GM12801 (cell line): ENCODE results near the gene GNAT3.

Experiments
- TF ChIP-seq, protein P1 (sequence below): IDR thresholded peaks from one replicate; pipeline ENCODE4 v1.5.1; 2011; ENCODE audit warnings: control low read depth; ENCODE audit not compliant: insufficient read length; ENCODE audit errors: extremely low read depth

Gene GNAT3

DNA sequence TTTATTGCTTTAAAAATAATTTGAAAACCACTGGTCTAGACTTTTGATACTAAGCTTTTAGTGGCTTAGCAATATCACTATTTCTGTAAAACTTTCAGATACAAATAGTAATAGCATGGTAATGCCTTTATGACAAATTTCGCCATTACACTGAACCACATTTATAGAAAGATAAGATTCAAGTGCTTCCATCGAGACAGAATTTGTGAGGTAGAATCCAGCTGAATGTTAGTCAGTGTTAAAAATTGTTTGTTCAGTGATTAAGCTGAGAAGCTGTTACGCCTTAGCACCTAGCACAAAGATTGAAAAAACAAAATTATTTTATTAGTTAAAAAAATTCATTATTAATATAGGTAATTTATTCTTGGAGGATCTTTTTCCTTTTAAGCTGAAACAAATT is 36.5 kb downstream of the GNAT3 start:
- TF ChIP-seq, protein P1, sequence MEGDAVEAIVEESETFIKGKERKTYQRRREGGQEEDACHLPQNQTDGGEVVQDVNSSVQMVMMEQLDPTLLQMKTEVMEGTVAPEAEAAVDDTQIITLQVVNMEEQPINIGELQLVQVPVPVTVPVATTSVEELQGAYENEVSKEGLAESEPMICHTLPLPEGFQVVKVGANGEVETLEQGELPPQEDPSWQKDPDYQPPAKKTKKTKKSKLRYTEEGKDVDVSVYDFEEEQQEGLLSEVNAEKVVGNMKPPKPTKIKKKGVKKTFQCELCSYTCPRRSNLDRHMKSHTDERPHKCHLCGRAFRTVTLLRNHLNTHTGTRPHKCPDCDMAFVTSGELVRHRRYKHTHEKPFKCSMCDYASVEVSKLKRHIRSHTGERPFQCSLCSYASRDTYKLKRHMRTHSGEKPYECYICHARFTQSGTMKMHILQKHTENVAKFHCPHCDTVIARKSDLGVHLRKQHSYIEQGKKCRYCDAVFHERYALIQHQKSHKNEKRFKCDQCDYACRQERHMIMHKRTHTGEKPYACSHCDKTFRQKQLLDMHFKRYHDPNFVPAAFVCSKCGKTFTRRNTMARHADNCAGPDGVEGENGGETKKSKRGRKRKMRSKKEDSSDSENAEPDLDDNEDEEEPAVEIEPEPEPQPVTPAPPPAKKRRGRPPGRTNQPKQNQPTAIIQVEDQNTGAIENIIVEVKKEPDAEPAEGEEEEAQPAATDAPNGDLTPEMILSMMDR: no peak

DNA sequence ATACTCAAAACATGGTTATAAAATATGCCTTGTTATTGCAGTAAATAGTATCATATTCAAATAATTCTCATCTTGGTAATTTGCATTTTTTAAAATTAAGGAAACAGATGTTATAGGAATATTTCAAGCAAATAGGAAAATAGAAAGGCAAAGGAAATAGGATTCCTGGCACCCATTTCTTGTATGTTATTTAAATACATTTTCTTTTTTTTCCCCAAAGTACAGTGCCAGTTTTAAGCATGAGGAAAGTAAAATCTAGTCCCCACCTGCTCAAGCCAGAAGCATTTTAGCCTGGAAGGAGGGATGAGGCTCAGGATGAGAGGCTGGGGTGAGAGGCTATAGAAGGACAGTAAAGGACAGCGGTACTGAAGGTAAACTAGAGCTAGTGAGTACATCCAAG is 38.1 kb downstream of the GNAT3 start:
- TF ChIP-seq, protein P1: no peak

DNA sequence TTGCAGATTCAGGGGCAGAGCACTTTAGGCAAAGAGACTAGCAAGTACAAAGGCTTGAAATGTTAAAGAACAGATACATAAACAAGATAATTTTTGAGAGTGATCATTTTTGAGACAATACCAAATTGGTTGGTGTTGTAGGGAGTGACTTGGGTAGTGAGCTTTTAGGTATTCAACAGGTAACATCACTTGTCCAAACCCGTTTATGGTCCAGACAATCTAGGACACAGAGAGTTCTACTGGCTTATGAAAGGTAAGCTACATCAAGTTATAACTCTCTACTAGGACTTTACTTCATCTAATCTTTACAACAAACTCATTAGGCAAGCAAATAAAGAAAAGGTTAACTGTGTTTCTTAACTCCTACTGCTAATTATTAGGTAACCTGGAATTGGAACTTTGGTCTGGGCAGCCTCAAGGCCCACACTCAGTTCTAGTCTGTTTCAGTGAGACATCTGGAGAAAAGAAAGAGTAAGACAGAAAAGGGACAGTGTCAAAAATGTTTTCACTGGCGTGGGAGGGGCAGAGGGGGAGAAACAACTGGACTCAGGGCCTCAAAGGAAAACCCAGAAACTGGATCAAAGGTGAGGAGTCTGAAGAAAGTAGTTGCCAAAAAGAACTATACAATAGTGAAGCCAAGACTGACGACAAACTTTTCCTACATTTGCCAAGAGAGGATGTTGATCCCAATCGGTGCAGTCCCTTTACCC is 39.2 kb downstream of the GNAT3 start:
- TF ChIP-seq, protein P1: no peak

DNA sequence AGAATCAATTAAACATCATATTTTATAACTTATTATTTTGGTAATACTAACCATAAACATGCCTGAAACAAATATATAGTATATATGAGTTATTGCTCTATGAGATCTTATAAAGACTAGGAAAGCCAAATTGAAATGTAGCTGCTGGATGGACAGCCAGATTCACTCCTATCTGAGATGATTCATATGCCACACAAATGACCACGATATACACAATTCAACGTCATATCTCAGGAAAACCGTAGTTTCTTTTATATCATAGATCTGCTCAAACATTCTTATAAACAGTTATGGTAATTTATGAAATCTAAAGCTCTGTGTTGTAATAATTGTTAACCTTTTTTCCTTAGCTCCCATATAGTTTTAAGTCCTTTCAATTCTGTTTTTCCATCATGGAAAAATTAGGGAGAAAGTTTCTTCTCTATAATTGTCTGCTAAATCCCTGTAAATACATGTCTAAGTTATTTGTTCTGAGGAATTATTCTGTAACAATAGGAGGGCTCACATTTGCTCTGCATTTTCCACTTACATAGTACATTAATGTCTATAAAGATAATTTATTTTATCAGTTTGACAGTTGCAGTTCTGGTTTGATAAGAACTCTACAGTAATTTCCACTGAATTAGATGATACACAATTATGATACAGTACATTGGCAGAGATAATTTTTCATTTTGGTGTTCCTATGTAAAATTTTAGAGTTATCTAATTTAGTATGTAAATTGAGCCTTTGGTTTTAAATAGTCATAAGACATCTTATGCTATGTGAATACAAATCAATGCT is 42.7 kb downstream of the GNAT3 start:
- TF ChIP-seq, protein P1: no peak

DNA sequence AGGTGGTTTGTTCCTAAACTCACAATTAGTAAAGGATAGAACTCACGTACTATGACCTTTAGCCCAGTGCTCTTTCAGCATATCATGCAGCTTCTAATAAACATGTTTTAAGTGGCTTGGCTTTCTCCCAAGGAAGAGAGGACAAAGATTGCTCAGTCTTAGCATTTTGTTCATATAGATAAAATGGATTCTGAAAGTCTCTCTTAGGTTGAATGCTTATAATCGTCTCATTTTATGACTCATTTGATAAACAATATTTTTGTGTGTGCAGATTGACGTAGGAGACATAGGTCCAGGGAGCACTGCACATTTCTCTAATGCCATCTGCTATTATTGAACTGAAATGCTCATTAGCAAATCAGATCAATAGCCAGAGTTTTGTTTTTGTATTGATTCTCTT is 44.8 kb downstream of the GNAT3 start:
- TF ChIP-seq, protein P1: no peak

DNA sequence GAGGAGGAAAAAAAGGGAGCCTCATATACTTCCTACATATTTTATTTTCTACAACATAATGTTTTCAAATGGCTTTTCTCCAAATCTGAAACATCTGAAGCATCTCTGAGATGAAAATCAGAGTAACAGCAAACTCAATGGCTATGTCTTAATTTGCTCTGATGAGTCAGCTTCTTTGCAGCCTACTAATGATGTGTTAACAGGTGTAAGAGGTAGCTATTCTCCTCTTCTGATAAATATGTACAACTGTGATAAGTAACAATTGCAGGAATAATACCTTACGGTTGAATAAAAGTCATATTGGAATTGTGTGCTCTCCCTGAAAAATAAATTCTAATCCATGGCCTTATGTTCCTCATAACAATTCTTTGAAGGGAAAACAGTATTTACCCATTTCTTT is 45.2 kb downstream of the GNAT3 start:
- TF ChIP-seq, protein P1: no peak

DNA sequence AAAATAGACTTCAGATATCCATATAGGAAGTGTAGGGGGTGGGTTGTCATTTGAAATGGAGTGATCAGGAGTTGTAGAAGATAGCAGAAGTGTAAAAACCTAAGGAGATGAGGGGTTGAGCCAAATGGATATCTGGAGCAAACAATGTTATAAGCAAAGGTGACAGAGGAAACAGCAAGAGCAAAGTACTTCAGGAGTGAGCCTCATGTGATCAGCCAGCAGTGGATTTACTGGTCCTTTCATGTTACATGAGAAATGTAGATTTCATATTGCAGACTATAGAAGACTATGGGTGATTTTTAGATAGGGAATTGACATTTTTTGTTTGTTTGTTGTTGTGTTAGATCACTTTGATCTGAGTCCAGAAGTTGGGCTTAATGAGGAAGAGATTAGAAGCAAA is 47.7 kb downstream of the GNAT3 start:
- TF ChIP-seq, protein P1: no peak
